SK-N-SH (cell line): ENCODE data around the gene B3GNT3. TPM values are rescaled to one million over a fixed set of nuclear protein-coding genes. Genes with fewer than 3 reads are reported as not detected.

Experiments used
- CTCF ChIA-PET: fragments of 300-600, 350-600 bp; formaldehyde crosslinking; extraction: SDS; loops from one replicate; lab custom pipeline; 2021; lab: Yijun Ruan, JAX
- POLR2A ChIA-PET: fragments of 350-600 bp; sonication (Branson Sonifier 250); formaldehyde crosslinking; extraction: SDS; loops from one replicate; lab custom pipeline; 2020; ENCODE audit warnings: antibody characterized with exemption, inconsistent platforms; lab: Yijun Ruan, JAX
- DNase-seq: peaks from one replicate; pipeline ENCODE4 v3.0.0; 2012
- H2AFZ ChIP-seq: fragments of 200-600 bp; sonication (generic); 2 replicates; pipeline ENCODE4 v1.8.1; 2016; ENCODE audit warnings: antibody characterized with exemption, mild to moderate bottlenecking, low read depth
- H3F3A ChIP-seq: fragments of 200-600 bp; sonication (generic); replicated peaks from 2 replicates; pipeline ENCODE3; 2016; ENCODE audit warnings: antibody characterized with exemption, mild to moderate bottlenecking; ENCODE audit not compliant: insufficient read depth
- H3K27ac ChIP-seq, 2 experiments: fragments of 200-500 bp in 1 of 2; fragments of 200-600 bp in 1 of 2; sonication (Bioruptor generic) in 1 of 2; sonication (generic), shearing (Covaris generic) in 1 of 2; 2 replicates each; pipeline versions ENCODE4 v1.5.1 to v1.6.1; 2014 to 2016; ENCODE audit warnings: low read depth in 2 of 2, inconsistent platforms in 1 of 2, low read length in 1 of 2, mild to moderate bottlenecking in 1 of 2, mixed read lengths in 1 of 2
- H3K27me3 ChIP-seq: fragments of 200-600 bp; sonication (generic), shearing (Covaris generic); 2 replicates; pipeline ENCODE4 v1.6.1; 2016; ENCODE audit warnings: mixed run types; ENCODE audit not compliant: insufficient read depth
- H3K36me3 ChIP-seq, 2 experiments: fragments of 200-500 bp in 1 of 2; fragments of 200-600 bp in 1 of 2; sonication (Bioruptor generic) in 1 of 2; sonication (generic) in 1 of 2; replicated peaks in 1 of 2; 2 replicates each; pipeline versions ENCODE3 to v1.5.1; 2014 to 2016; ENCODE audit warnings: low read length in 1 of 2, mild to moderate bottlenecking in 1 of 2; ENCODE audit not compliant: insufficient read depth in 2 of 2, control insufficient read depth in 1 of 2
- H3K4me1 ChIP-seq, 2 experiments: fragments of 200-500 bp in 1 of 2; fragments of 200-600 bp in 1 of 2; sonication (Bioruptor generic) in 1 of 2; sonication (generic), shearing (Covaris generic) in 1 of 2; 2 replicates each; pipeline versions ENCODE4 v1.5.1 to v1.6.1; 2014 to 2016; ENCODE audit warnings: low read depth in 1 of 2, low read length in 1 of 2, mixed run types in 1 of 2; ENCODE audit not compliant: insufficient read depth in 2 of 2, control insufficient read depth in 1 of 2
- H3K4me2 ChIP-seq: fragments of 200-600 bp; sonication (generic), shearing (Covaris generic); 2 replicates; pipeline ENCODE4 v1.6.1; 2017; ENCODE audit warnings: mixed run types
- H3K4me3 ChIP-seq, 2 experiments: fragments of 200-500 bp in 1 of 2; fragments of 200-600 bp in 1 of 2; sonication (Bioruptor generic) in 1 of 2; sonication (generic), shearing (Covaris generic) in 1 of 2; 2 replicates each; pipeline versions ENCODE4 v1.5.1 to v1.8.1; 2014 to 2016; ENCODE audit warnings: low read depth in 2 of 2, inconsistent platforms in 1 of 2, low read length in 1 of 2, mild to moderate bottlenecking in 1 of 2, mixed read lengths in 1 of 2, moderate library complexity in 1 of 2
- H3K79me2 ChIP-seq: fragments of 200-600 bp; sonication (generic); 2 replicates; pipeline ENCODE4 v1.8.1; 2017; ENCODE audit warnings: mild to moderate bottlenecking; ENCODE audit not compliant: insufficient read depth
- H3K9ac ChIP-seq: fragments of 200-600 bp; sonication (generic); 2 replicates; pipeline ENCODE4 v1.6.1; 2017; ENCODE audit warnings: mixed run types
- H3K9me2 ChIP-seq: fragments of 200-600 bp; sonication (generic); 2 replicates; pipeline ENCODE4 v1.6.1; 2017; ENCODE audit warnings: mixed run types
- H3K9me3 ChIP-seq: fragments of 200-600 bp; sonication (generic); 2 replicates; pipeline ENCODE4 v1.6.1; 2017; ENCODE audit warnings: mixed run types, mild to moderate bottlenecking, moderate library complexity
- H4K20me1 ChIP-seq: fragments of 200-600 bp; sonication (generic); 2 replicates; pipeline ENCODE4 v1.6.1; 2017; ENCODE audit warnings: mild to moderate bottlenecking, mixed run types; ENCODE audit not compliant: insufficient read depth
- EZH2phosphoT487 ChIP-seq: fragments of 200-600 bp; sonication (generic); IDR thresholded peaks from 2 replicates; pipeline ENCODE4 v1.6.1; 2017; ENCODE audit warnings: low read depth, mixed run types, mild to moderate bottlenecking, antibody characterized with exemption, moderate library complexity, borderline replicate concordance
- FOXM1 ChIP-seq: IDR thresholded peaks from 2 replicates; pipeline ENCODE4 v1.4.0; 2012; ENCODE audit warnings: low read depth, mild to moderate bottlenecking
- GABPA ChIP-seq: IDR thresholded peaks from 2 replicates; pipeline ENCODE4 v1.4.0; 2012; ENCODE audit warnings: low read depth, mild to moderate bottlenecking
- GATA2 ChIP-seq: sonication (generic); formaldehyde crosslinking; IDR thresholded peaks from 2 replicates; pipeline ENCODE4 v1.5.0; 2020; ENCODE audit warnings: mild to moderate bottlenecking, missing genetic modification reagents
- MEF2A ChIP-seq: IDR thresholded peaks from 2 replicates; pipeline ENCODE4 v1.4.0; 2012; ENCODE audit warnings: low read depth, borderline replicate concordance
- NFIC ChIP-seq: IDR thresholded peaks from 2 replicates; pipeline ENCODE4 v1.4.0; 2012; ENCODE audit warnings: borderline replicate concordance
- PBX3 ChIP-seq: IDR thresholded peaks from 2 replicates; pipeline ENCODE4; 2012
- RCOR1 ChIP-seq: fragments of 150-350 bp; IDR thresholded peaks from 2 replicates; pipeline ENCODE4 v1.6.1; 2017; ENCODE audit warnings: antibody characterized with exemption, low read length
- RFX5 ChIP-seq: IDR thresholded peaks from 2 replicates; pipeline ENCODE4 v1.6.1; 2012; ENCODE audit warnings: mild to moderate bottlenecking, improper control_type of control experiment, low read length
- RXRA ChIP-seq: IDR thresholded peaks from 2 replicates; pipeline ENCODE4 v1.4.0; 2012; ENCODE audit warnings: low read depth, mild to moderate bottlenecking, borderline replicate concordance
- SMC3 ChIP-seq: IDR thresholded peaks from 2 replicates; pipeline ENCODE4 v1.6.1; 2012; ENCODE audit warnings: low read depth, low read length, improper control_type of control experiment
- TAF1 ChIP-seq: IDR thresholded peaks from 2 replicates; pipeline ENCODE4 v1.6.1; 2012; ENCODE audit warnings: low read depth, mild to moderate bottlenecking, low read length, moderate library complexity, borderline replicate concordance
- TCF12 ChIP-seq: IDR thresholded peaks from 2 replicates; pipeline ENCODE4 v1.4.0; 2012
- TEAD4 ChIP-seq: IDR thresholded peaks from 2 replicates; pipeline ENCODE4 v1.4.0; 2012; ENCODE audit warnings: mild to moderate bottlenecking, borderline replicate concordance; ENCODE audit not compliant: insufficient read depth
- USF1 ChIP-seq: IDR thresholded peaks from 2 replicates; pipeline ENCODE4 v1.4.0; 2012; ENCODE audit warnings: low read depth, borderline replicate concordance
- USF2 ChIP-seq: fragments of 150-350 bp; IDR thresholded peaks from 2 replicates; pipeline ENCODE4 v1.6.1; 2017; ENCODE audit warnings: antibody characterized with exemption, low read length, low read depth, borderline replicate concordance
- YY1 ChIP-seq: IDR thresholded peaks from 2 replicates; pipeline ENCODE4 v1.4.0; 2012; ENCODE audit warnings: low read depth, mild to moderate bottlenecking
- WGBS: methylation state at CpG from one replicate; pipeline ENCODE4 v1.1.6; 2017; ENCODE audit warnings: low lambda C conversion rate; 5-methylcytosine and 5-hydroxymethylcytosine counted together
- polyA plus RNA-seq, 3 experiments: library from polyadenylated mRNA; depleted of rRNA; stranded (reverse); fragments of >200 nt; gene quantifications; 2 replicates each; pipeline ENCODE4 v1.2.3, GENCODE V29; 2012
- TF ChIP-seq, protein P1 (sequence below): IDR thresholded peaks from 2 replicates; pipeline ENCODE4 v1.6.1; 2012; ENCODE audit warnings: mild to moderate bottlenecking, low read depth, low read length, moderate library complexity
- TF ChIP-seq, protein P2 (sequence below): fragments of 150-350 bp; IDR thresholded peaks from 2 replicates; pipeline ENCODE4 v1.6.1; 2016; ENCODE audit warnings: mild to moderate bottlenecking, low read depth, low read length

Gene B3GNT3
- polyA plus RNA-seq, 1 of the 3 experiments (the other 2 are of a cell fraction): not detected

DNA sequence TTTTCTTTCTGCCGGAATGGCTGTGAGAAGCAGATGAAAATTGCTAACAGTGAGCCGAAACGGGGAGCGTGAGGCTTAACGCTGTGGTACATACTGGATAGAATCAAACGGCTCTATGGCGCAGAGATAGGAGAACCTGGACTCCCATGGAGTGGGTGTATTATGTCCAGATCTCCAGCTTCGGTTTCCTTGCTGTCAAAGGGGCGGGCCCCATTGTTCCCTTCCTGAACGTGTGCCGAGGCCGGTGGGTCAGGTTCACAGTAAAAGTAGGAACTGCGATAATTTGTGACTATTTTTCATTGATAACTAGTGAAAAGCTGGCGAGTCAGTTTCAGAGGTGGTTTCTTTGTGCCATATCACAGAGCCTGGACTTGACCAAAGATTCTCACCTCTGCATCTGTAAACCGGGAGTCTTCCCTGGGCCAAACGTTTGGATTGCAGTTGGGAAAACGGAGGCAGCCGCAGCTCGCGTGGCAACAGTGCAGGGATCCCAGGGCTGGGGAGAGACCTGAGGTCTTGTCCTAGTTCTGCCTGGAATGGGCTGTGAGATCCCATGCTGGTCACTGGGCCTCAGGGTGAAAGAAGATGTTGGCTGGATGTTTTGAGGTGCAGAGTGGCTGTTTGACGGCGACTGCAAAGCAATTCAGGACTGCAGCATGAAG lies 65.5 kb downstream of the B3GNT3 start:
- Histone ChIP-seq H4K20me1 (peaks cover 55% of the 10 kb centered on the region), H3K27ac (peak overlapping the region; percentile 62 to 78), H3F3A (peaks cover 26% of the 10 kb centered on the region), H3K4me3 (peak overlapping the region; percentile 86 to 91), H3K79me2 (peaks cover 31% of the 10 kb centered on the region), H3K9me3 (no peaks in the 10 kb centered on the region), H2AFZ (no peak overlapping the region), H3K9ac (peak overlapping the region; percentile 91), H3K27me3 (no peaks in the 10 kb centered on the region), H3K9me2 (no peaks in the 10 kb centered on the region), H3K4me1 (peaks cover 0 to 17% of the 10 kb centered on the region in 2 experiments; a peak in 1 of 4 replicates), H3K4me2 (peak overlapping the region; percentile 99), H3K36me3 (peaks cover 33 to 49% of the 10 kb centered on the region in 2 experiments)
- 0% methylated on average over 17 of the region's 22 CpGs for WGBS
- TF ChIP-seq, protein P1, sequence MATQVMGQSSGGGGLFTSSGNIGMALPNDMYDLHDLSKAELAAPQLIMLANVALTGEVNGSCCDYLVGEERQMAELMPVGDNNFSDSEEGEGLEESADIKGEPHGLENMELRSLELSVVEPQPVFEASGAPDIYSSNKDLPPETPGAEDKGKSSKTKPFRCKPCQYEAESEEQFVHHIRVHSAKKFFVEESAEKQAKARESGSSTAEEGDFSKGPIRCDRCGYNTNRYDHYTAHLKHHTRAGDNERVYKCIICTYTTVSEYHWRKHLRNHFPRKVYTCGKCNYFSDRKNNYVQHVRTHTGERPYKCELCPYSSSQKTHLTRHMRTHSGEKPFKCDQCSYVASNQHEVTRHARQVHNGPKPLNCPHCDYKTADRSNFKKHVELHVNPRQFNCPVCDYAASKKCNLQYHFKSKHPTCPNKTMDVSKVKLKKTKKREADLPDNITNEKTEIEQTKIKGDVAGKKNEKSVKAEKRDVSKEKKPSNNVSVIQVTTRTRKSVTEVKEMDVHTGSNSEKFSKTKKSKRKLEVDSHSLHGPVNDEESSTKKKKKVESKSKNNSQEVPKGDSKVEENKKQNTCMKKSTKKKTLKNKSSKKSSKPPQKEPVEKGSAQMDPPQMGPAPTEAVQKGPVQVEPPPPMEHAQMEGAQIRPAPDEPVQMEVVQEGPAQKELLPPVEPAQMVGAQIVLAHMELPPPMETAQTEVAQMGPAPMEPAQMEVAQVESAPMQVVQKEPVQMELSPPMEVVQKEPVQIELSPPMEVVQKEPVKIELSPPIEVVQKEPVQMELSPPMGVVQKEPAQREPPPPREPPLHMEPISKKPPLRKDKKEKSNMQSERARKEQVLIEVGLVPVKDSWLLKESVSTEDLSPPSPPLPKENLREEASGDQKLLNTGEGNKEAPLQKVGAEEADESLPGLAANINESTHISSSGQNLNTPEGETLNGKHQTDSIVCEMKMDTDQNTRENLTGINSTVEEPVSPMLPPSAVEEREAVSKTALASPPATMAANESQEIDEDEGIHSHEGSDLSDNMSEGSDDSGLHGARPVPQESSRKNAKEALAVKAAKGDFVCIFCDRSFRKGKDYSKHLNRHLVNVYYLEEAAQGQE: no peak
- TF ChIP-seq PBX3 (no peak), GABPA (no peak), TCF12 (no peak), EZH2phosphoT487 (no peak), USF1 (no peak), FOXM1 (no peak), RFX5 (no peak), TEAD4 (no peak), NFIC (no peak), TAF1 (no peak), RCOR1 (no peak), SMC3 (no peak), MEF2A (no peak), RXRA (no peak), GATA2 (CRISPR knock-in tag) (no peak), USF2 (no peak), YY1 (no peak)
- TF ChIP-seq, protein P2, sequence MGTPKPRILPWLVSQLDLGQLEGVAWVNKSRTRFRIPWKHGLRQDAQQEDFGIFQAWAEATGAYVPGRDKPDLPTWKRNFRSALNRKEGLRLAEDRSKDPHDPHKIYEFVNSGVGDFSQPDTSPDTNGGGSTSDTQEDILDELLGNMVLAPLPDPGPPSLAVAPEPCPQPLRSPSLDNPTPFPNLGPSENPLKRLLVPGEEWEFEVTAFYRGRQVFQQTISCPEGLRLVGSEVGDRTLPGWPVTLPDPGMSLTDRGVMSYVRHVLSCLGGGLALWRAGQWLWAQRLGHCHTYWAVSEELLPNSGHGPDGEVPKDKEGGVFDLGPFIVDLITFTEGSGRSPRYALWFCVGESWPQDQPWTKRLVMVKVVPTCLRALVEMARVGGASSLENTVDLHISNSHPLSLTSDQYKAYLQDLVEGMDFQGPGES: no peak
- DNase-seq: no peak
- ChIA-PET POLR2A (interaction anchor here (1.3 to 2.4 kb wide), 11 partner anchors 10 to 419 kb away, joined by 3 to 27 read pairs (median 6); partner anchors contain the start of genes CCDC124, JAK3, MAP1S and SLC5A5), CTCF (interaction anchor here (0.7 to 13.8 kb wide), 10 partner anchors 10 to 257 kb away, joined by 3 to 139 read pairs (median 4); partner anchors contain the start of gene CCDC124)
